Measurements from ENCODE around the gene PARD3B.

DNA sequence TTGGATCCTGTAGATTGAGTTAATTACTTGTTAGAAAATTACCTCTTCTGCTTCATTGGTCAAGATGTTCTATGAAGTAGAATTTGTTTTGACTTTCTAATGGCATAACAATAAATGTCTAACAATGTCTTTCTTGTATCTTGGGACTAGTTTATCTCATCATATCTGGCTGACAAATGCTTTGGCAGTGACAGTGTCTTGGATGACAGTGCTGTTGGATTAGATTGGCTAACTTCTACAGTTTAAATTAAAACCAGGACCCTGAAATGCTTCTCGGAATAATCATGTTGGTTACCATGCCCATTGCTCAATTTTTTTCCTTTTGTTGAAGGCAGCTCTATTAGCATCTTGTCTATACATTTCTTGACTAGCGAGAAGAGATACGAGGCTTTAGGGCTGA is 176.9 kb downstream of the PARD3B start:
- TF ChIP-seq, protein P1, sequence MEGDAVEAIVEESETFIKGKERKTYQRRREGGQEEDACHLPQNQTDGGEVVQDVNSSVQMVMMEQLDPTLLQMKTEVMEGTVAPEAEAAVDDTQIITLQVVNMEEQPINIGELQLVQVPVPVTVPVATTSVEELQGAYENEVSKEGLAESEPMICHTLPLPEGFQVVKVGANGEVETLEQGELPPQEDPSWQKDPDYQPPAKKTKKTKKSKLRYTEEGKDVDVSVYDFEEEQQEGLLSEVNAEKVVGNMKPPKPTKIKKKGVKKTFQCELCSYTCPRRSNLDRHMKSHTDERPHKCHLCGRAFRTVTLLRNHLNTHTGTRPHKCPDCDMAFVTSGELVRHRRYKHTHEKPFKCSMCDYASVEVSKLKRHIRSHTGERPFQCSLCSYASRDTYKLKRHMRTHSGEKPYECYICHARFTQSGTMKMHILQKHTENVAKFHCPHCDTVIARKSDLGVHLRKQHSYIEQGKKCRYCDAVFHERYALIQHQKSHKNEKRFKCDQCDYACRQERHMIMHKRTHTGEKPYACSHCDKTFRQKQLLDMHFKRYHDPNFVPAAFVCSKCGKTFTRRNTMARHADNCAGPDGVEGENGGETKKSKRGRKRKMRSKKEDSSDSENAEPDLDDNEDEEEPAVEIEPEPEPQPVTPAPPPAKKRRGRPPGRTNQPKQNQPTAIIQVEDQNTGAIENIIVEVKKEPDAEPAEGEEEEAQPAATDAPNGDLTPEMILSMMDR (conservative IDR thresholded peaks at IDR 0.05), result no peak
- TF ChIP-seq EZH2 (IDR thresholded peaks at IDR 0.05; ENCODE audit: low read depth), result no peak

All from PC-9 (cell line).